KMS-11 (cell line): ENCODE measurements around the gene UACA.

Experiments used
- H2AFZ ChIP-seq: fragments of 200-600 bp; sonication (generic); 2 replicates; pipeline ENCODE4 v1.6.1; 2016; ENCODE audit warnings: antibody characterized with exemption, mixed run types, low read depth
- H3K27ac ChIP-seq: fragments of 200-600 bp; sonication (generic); 2 replicates; pipeline ENCODE4 v1.6.1; 2016; ENCODE audit warnings: mild to moderate bottlenecking, mixed run types
- H3K27me3 ChIP-seq: fragments of 200-600 bp; sonication (generic); 2 replicates; pipeline ENCODE4 v1.6.1; 2017; ENCODE audit warnings: mild to moderate bottlenecking, low read depth, mixed run types, moderate library complexity; ENCODE audit not compliant: insufficient read depth
- H3K36me3 ChIP-seq: fragments of 200-600 bp; sonication (generic); 2 replicates; pipeline ENCODE4 v1.6.1; 2017; ENCODE audit warnings: mild to moderate bottlenecking, mixed run types; ENCODE audit not compliant: insufficient read depth
- H3K4me1 ChIP-seq: fragments of 200-600 bp; sonication (generic); 2 replicates; pipeline ENCODE4 v1.6.1; 2016; ENCODE audit warnings: mild to moderate bottlenecking, low read depth, mixed run types; ENCODE audit not compliant: poor library complexity, severe bottlenecking
- H3K4me2 ChIP-seq: fragments of 200-600 bp; sonication (generic); 2 replicates; pipeline ENCODE4 v1.7.0; 2016; ENCODE audit warnings: mild to moderate bottlenecking, mixed run types
- H3K4me3 ChIP-seq: fragments of 200-600 bp; sonication (generic); IDR thresholded peaks from 2 replicates; pipeline ENCODE4 v1.6.1; 2017; ENCODE audit warnings: low read depth, low read length, mixed read lengths; ENCODE audit not compliant: insufficient read depth
- H3K79me2 ChIP-seq: fragments of 200-600 bp; sonication (generic); 2 replicates; pipeline ENCODE4 v1.6.1; 2016; ENCODE audit warnings: low read depth, mixed run types; ENCODE audit not compliant: insufficient read depth
- H3K9ac ChIP-seq: fragments of 200-600 bp; sonication (generic); 2 replicates; pipeline ENCODE4 v1.6.1; 2016; ENCODE audit warnings: mild to moderate bottlenecking, mixed run types
- H4K20me1 ChIP-seq: fragments of 200-600 bp; sonication (generic); 2 replicates; pipeline ENCODE4 v1.6.1; 2016; ENCODE audit warnings: mild to moderate bottlenecking, mixed run types; ENCODE audit not compliant: insufficient read depth
- TF ChIP-seq, protein P1 (sequence below): fragments of 200-600 bp; sonication (generic); conservative IDR thresholded peaks from 2 replicates; pipeline ENCODE4 v1.6.1; 2017; ENCODE audit warnings: low read depth, mild to moderate bottlenecking, antibody characterized with exemption, low read length, moderate library complexity, mixed read lengths

UACA gene

DNA sequence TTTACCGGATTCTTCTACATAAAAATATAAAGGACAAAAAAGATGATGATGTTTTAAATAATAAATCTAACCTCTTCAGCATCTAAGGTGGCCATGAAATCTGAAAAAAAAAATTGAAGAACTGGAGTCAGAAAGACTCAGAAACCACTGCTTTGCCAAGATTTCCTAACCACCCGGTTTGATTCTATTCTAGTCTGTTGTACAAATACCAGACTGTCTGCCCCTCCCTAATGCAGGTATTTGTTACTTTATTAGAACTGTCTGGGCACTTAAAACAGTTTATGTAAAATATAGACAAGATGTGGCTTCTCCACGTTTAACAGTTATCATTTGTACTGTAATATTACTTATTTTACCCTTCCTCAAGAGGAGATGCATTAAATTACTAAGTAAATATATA is 48.8 kb downstream of the UACA start:
- Histone ChIP-seq H3K4me2 (no peak overlapping the region), H3K79me2 (no peaks in the 10 kb centered on the region), H4K20me1 (no peaks in the 10 kb centered on the region), H3K9ac (no peak overlapping the region), H3K4me1 (no peaks in the 10 kb centered on the region), H3K27me3 (no peaks in the 10 kb centered on the region), H3K27ac (no peak overlapping the region), H3K4me3 (no peak overlapping the region), H3K36me3 (no peaks in the 10 kb centered on the region), H2AFZ (no peak overlapping the region)
- TF ChIP-seq, protein P1, sequence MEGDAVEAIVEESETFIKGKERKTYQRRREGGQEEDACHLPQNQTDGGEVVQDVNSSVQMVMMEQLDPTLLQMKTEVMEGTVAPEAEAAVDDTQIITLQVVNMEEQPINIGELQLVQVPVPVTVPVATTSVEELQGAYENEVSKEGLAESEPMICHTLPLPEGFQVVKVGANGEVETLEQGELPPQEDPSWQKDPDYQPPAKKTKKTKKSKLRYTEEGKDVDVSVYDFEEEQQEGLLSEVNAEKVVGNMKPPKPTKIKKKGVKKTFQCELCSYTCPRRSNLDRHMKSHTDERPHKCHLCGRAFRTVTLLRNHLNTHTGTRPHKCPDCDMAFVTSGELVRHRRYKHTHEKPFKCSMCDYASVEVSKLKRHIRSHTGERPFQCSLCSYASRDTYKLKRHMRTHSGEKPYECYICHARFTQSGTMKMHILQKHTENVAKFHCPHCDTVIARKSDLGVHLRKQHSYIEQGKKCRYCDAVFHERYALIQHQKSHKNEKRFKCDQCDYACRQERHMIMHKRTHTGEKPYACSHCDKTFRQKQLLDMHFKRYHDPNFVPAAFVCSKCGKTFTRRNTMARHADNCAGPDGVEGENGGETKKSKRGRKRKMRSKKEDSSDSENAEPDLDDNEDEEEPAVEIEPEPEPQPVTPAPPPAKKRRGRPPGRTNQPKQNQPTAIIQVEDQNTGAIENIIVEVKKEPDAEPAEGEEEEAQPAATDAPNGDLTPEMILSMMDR, result no peak

GRCh38 chr15:70714015-70714414 is 49.3 kb downstream of the UACA start:
- Histone ChIP-seq H2AFZ (no peak overlapping the region), H3K4me1 (no peaks in the 10 kb centered on the region), H3K9ac (no peak overlapping the region), H3K27me3 (no peaks in the 10 kb centered on the region), H3K4me2 (no peak overlapping the region), H4K20me1 (no peaks in the 10 kb centered on the region), H3K27ac (no peak overlapping the region), H3K4me3 (no peak overlapping the region), H3K79me2 (no peaks in the 10 kb centered on the region), H3K36me3 (no peaks in the 10 kb centered on the region)
- TF ChIP-seq, protein P1, result no peak

DNA sequence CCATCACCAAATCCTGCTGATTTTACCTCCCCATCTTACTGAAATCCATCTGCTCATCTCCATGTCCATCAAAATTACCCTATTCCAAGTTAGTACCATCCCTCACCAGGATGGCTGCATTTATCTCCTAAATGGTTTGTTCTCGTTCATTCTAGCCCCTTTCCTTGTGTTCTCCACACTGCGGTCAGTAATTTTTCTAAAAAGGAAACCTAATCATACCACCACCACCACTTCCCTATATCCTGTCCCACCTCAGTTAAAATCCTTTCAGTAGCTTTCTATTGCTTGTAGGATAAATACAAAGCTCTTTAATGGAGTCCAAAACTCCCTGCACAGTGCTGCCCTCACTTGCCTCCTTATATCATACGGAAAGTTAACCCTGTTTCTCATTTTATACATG is 51.1 kb downstream of the UACA start:
- Histone ChIP-seq H3K4me1 (no peaks in the 10 kb centered on the region), H3K27ac (no peak overlapping the region), H3K27me3 (no peaks in the 10 kb centered on the region), H3K9ac (no peak overlapping the region), H3K36me3 (no peaks in the 10 kb centered on the region), H2AFZ (no peak overlapping the region), H4K20me1 (no peaks in the 10 kb centered on the region), H3K79me2 (no peaks in the 10 kb centered on the region), H3K4me2 (no peak overlapping the region), H3K4me3 (no peak overlapping the region)
- TF ChIP-seq, protein P1, result no peak

- Histone ChIP-seq H3K4me3 (no peak overlapping the region), H3K27me3 (no peaks in the 10 kb centered on the region), H3K79me2 (no peaks in the 10 kb centered on the region), H3K27ac (no peak overlapping the region), H2AFZ (no peak overlapping the region), H3K4me1 (no peaks in the 10 kb centered on the region), H3K4me2 (no peak overlapping the region), H4K20me1 (no peaks in the 10 kb centered on the region), H3K36me3 (no peaks in the 10 kb centered on the region), H3K9ac (no peak overlapping the region)
- TF ChIP-seq, protein P1, result no peak
These were observed 52.6 kb downstream of the UACA start for GRCh38 chr15:70710714-70711113.

DNA sequence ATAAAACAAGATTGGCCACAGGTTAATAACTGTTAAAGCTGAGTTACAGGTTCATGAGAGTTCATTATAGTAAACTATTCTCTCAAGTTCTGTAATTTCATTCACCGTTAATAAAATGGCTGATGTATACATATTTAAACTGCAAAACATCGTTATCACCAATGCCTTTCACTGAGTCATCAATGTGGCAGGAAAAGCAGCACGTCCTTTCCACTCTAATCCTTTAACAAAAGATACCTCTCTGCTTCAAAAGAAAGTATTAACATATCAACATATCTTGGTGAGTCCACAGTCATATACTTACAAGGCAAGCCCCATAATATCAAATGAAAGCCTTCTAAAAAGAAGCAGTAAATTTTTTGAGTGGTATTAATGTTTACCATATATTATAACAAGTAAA is 54.5 kb downstream of the UACA start:
- Histone ChIP-seq H2AFZ (no peak overlapping the region), H3K27ac (no peak overlapping the region), H4K20me1 (no peaks in the 10 kb centered on the region), H3K4me2 (no peak overlapping the region), H3K36me3 (no peaks in the 10 kb centered on the region), H3K27me3 (no peaks in the 10 kb centered on the region), H3K4me1 (no peaks in the 10 kb centered on the region), H3K79me2 (no peaks in the 10 kb centered on the region), H3K4me3 (no peak overlapping the region), H3K9ac (no peak overlapping the region)
- TF ChIP-seq, protein P1, result no peak
